ENCODE results near the gene PMM1.

- TF ChIP-seq POLR2A (IDR thresholded peaks at IDR 0.05) (no peak), CTCF (IDR thresholded peaks at IDR 0.05) (no peak)
Measured at GRCh38 chr22:41598081-41598480, 8.4 kb upstream of the PMM1 start.

Measured in uterus (tissue), 2 donors.